ENCODE results near the gene DENND1A.

The DENND1A gene

GRCh38 chr9:123591283-123591682, 338.6 kb downstream of the DENND1A start:
- H3K4me3 ChIP-seq (ENCODE audit: low read depth, low read length): no peak overlapping the region
- no peak for TF ChIP-seq CTCF (IDR thresholded peaks at IDR 0.05; ENCODE audit: low read depth, low read length, missing control alignments)
- no peak for DNase-seq (ENCODE audit: low read depth)
- in situ Hi-C loops (cut with HindIII; ENCODE audit: low sequenced_read_pairs): no loop called here

GRCh38 chr9:123590499-123590898, 339.4 kb downstream of the DENND1A start:
- no peak for TF ChIP-seq CTCF (IDR thresholded peaks at IDR 0.05; ENCODE audit: low read depth, low read length, missing control alignments)
- no peak overlapping the region for H3K4me3 ChIP-seq (ENCODE audit: low read depth, low read length)
- DNase-seq (ENCODE audit: low read depth): no peak
- in situ Hi-C loops (cut with HindIII; ENCODE audit: low sequenced_read_pairs): no loop called here

DNA sequence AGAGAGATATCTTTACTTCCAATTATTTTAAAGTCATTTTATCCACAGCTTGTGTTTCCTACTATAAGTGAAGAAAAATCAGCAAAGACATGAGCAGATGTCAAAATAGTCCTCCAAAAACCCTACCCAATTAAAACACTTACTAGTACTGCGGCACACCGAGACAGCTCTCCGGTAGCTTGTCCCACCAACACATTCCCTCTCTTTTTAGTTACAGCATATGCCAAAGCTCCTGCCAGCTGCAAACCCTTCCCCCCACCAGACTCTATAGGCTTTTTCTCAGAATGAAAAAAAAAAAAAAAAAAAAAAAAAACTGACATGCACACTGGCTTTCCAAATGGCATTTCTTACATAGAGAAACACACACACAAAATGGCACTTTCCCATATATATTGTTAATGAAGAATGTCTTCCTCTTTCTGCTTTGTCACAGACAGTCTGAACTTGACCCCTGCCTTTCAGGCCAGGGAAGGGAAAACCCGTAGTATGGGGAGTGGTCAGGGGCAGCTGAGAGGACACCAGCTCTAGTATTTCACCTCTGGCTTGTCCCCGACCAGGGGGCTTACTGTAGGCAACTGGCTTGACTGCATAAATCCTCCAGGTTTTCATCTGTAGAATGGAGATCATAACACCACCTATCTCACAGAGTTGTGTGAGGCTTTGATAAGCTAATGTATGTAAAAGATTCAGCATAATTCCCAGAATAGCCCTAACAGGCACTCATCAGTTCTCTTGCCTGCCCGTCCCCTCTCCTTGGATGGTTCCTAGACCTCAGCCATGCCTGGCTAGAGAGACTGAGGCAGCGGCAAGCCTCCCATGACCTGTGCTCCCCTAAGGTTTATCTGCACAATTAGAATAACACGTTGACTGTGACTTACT, 340.3 kb downstream of the DENND1A start:
- no peak overlapping the region for H3K4me3 ChIP-seq (ENCODE audit: low read depth, low read length)
- DNase-seq (ENCODE audit: low read depth): no peak
- no peak for TF ChIP-seq CTCF (IDR thresholded peaks at IDR 0.05; ENCODE audit: low read depth, low read length, missing control alignments)
- in situ Hi-C loops (cut with HindIII; ENCODE audit: low sequenced_read_pairs): no loop called here

DNA sequence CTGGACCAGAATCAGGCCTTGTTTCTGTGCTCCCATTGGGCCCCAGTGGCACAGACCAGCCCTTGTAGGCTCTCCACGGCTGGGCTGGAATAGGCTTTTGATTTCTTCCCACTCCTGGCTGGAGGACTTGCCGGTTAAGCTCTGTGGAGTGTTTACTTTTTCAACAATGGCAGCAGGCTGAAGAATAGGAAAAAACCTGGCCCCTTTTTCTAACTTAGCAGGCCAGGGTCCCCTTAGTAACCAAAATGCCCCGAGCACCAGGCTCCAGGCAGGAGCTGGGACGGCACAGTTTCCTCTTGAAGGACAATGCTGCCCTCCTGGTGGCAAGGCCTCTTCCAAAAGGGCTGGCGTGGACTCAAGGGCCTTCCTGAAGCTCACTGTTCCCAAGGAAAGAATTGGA, 343.7 kb downstream of the DENND1A start:
- no peak overlapping the region for H3K4me3 ChIP-seq (ENCODE audit: low read depth, low read length)
- TF ChIP-seq CTCF (IDR thresholded peaks at IDR 0.05; ENCODE audit: low read depth, low read length, missing control alignments): no peak
- DNase-seq (ENCODE audit: low read depth): no peak
- in situ Hi-C loops (cut with HindIII; ENCODE audit: low sequenced_read_pairs): no loop called here

DNA sequence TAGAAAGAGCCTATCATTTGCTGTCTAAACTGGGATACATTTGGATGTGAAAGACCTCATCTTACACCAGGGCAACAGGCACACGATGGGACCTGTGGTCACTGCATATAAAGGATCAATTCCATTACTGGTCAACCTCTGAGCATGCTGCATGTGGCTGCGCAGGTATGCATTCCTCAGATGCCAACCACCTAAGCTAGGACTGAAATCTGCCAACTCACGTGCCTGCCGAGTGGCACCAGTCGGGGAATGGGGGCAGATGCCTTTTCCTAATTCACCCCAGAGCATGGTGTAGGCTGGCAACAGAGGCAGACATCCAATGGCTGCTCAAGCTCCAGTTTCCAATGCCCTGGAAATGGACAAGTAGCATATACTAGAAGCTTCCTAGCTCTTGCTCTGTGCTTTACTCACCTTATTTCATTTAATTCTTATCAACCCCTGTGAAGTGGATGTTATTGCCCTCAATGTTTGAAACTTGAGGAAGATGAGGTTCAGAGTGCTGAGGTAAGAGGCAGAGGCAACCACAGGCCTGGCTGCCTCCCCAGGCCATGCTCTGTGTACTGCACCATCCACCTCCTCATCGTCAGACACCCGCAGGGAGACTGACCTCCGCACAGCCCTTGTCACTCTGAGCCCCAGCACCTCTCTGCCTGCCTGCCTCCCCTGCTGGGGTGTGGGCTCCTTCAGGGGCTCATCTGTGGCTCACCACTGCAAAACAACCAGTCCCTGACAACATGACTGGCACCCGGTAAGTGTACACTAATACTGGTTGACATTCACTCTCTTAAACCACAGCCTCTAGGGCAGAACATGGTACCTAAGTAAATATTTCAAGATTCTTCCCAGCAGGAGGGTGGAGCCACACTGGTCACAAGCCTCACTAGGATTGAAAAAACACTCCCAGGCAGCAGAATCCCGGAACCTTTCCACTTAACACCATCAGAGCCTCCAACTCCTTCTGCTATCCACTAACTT, 345.4 kb downstream of the DENND1A start:
- H3K4me3 ChIP-seq (ENCODE audit: low read depth, low read length): no peak overlapping the region
- no peak for DNase-seq (ENCODE audit: low read depth)
- no peak for TF ChIP-seq CTCF (IDR thresholded peaks at IDR 0.05; ENCODE audit: low read depth, low read length, missing control alignments)
- in situ Hi-C loops (cut with HindIII; ENCODE audit: low sequenced_read_pairs): no loop called here

GRCh38 chr9:123583646-123584045, 346.3 kb downstream of the DENND1A start:
- in situ Hi-C loops (cut with HindIII; ENCODE audit: low sequenced_read_pairs): no loop called here
- no peak overlapping the region for H3K4me3 ChIP-seq (ENCODE audit: low read depth, low read length)
- DNase-seq (ENCODE audit: low read depth): no peak
- TF ChIP-seq CTCF (IDR thresholded peaks at IDR 0.05; ENCODE audit: low read depth, low read length, missing control alignments): no peak
